DMS53 treated with DMSO at 0.1 percent for 48 hours (cell line): Measurements from ENCODE around the gene DDX25.

Experiments
- DNase-seq: peaks from one replicate; lab custom pipeline; 2025; ENCODE audit not compliant: unreplicated experiment; lab: John Stamatoyannopoulos, UW

Gene DDX25

GRCh38 chr11:125933030-125933813 lies 28.9 kb downstream of the DDX25 start:
- DNase-seq, result no peak

GRCh38 chr11:125934473-125934872 lies 30.2 kb downstream of the DDX25 start:
- DNase-seq, result no peak

- no peak for DNase-seq
Observed at GRCh38 chr11:125935056-125935455, 30.7 kb downstream of the DDX25 start.

- DNase-seq, result no peak
Observed at GRCh38 chr11:125935618-125936199, 31.4 kb downstream of the DDX25 start.

- DNase-seq, result no peak
Observed at GRCh38 chr11:125938418-125938817, 34.1 kb downstream of the DDX25 start.

- DNase-seq, result no peak
Observed at GRCh38 chr11:125939081-125939521, 34.8 kb downstream of the DDX25 start.

- DNase-seq, result no peak
Observed at GRCh38 chr11:125940145-125940544, 35.8 kb downstream of the DDX25 start.

GRCh38 chr11:125941267-125941618 lies 36.9 kb downstream of the DDX25 start:
- no peak for DNase-seq

- peak; percentile 88 for DNase-seq
Observed at GRCh38 chr11:125941619-125942611, 37.6 kb downstream of the DDX25 start.

GRCh38 chr11:125942771-125943428 lies 38.6 kb downstream of the DDX25 start:
- DNase-seq, result no peak

GRCh38 chr11:125943661-125944349 lies 39.5 kb downstream of the DDX25 start:
- DNase-seq, result no peak

GRCh38 chr11:125944350-125945010 lies 40.2 kb downstream of the DDX25 start:
- no peak for DNase-seq

GRCh38 chr11:125945011-125945796 lies 40.9 kb downstream of the DDX25 start:
- DNase-seq, result peak; percentile 41

- peak; percentile 41 for DNase-seq
Observed at GRCh38 chr11:125945797-125946520, 41.7 kb downstream of the DDX25 start, which contains the start of gene VSIG10L2. TSS of gene VSIG10L2 (plus strand) at chr11:125946044. CDS start at chr11:125946056, 12 bp downstream.

- no peak for DNase-seq
Observed at GRCh38 chr11:125946712-125947418, 42.6 kb downstream of the DDX25 start.

GRCh38 chr11:125947419-125948277 lies 43.3 kb downstream of the DDX25 start:
- no peak for DNase-seq
